Measurements from ENCODE around the gene KLRD1.
"Not testable (repeated sequence)": the region's sequence is repeated elsewhere in the genome, so short reads cannot be mapped to it uniquely, and the experiment has no call there.

Gene KLRD1

DNA sequence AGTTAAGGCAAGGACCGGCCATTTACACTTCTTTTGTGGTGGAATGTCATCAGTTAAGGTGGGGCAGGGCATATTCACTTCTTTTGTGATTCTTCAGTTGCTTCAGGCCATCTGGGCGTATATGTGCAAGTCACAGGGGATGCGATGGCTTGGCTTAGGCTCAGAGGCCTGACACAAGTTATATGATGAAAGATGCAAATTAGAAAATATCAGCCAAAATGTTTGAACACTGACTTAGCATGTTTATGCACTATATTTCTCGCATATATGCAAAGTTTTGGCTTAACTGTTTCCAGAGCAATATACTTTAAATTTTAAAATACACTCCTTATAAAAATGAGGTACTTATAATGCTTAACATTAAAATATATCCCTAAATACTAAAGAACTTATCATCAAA lies 30.8 kb downstream of the KLRD1 start:
- not testable (repeated sequence) for DNase-seq (ENCODE audit: low read depth in 3 of 3)

DNA sequence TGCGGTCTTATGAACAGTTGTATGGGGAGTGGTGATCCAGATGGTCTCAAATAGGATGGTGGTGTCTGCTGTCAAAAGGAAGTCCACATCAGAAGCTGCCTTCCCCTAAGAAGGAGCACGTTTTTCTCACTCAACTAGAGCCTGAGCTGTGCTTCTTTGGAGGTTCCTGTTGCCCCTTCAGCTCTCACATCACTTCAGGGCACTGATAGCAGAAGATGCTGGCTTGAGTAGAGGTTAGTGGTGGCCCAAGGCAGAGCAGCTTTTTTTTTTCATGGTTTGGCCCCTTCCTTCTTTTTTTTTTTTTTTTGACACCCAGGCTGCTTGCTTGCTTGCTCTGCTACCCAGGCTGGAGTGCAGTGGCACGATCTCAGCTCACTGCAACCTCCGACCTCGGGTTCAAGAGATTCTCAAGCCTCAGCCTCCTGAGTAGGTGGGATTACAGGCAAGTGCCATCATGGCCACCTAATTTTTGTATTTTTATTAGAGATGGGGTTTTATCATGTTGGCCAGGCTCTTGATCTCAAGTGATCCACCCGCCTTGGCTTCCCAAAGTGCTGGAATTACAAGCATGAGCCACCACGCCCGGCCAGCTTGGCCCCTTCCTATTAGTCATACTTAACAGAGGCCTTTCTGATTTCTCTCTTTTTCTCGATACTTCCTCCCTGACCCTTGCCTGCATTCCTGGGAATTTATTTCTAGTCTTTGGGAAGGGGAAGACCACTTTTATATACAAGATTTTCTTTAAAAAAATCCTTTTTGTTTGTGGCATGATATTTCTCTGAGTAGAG lies 31.6 kb downstream of the KLRD1 start:
- DNase-seq (ENCODE audit: low read depth in 3 of 3) = no peak

DNA sequence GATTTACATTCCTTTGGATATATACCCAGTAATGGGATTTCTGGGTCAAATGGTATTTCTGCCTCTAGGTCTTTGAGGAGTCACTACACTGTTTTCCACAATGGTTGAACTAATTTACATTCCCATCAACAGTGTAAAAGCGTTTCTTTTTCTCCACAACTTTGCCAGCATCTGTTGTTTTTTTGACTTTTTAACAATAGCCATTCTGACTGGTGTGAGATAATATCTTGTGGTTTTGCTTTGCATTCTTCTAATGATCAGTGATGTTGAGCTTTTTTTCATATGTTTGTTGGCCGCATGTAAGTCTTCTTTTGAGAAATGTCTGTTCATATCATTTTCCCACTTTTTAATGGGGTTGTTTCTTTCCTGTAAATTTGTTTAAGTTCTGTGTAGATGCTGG lies 33.3 kb downstream of the KLRD1 start:
- not testable (repeated sequence) for DNase-seq (ENCODE audit: low read depth in 3 of 3)

DNA sequence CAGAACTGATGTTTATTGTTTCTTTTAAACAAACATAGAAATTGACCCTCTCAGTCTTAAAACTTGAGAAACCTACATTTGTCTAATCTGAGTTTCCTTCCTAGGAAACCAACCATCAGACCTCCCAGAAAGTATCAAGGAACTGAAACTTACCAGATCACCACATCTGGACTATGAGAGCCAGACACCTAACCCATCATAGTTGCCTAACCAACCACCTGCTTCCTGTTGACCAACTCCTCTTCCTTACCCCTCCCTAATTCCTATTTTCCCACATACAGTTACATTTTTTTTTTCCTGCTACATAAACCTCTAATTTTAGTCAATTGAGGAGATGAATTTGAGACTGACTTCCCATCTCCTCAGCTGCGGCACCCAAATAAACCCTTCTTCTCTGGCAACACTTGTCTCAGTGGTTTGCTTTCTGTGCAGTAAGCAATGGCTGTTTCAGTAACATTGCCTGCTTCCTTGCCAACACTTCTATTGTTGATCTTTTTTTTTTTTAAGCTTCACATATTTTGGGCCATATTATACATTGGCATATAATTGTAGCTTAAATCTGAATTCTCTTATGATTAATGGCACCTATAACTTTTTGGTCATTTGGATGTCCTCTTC lies 34.3 kb downstream of the KLRD1 start:
- no peak for DNase-seq (ENCODE audit: low read depth in 3 of 3)

DNA sequence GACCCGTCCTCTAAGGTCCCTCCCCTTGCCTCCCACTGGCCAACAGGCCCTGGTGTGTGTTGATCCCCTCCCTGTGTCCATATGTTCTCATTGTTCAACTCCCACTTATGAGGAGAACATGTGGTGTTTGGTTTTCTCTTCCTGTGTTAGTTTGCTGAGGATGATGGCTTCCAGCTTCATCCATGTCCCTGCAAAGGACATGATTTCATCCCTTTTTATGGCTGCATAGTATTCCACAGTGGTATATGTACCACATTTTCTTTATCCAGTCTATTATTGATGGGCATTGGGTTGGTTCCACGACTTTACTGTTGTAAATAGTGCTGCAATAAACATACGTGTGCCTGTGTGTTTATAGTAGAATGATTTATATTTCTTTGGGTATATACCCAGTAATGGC lies 43.8 kb downstream of the KLRD1 start:
- not testable (repeated sequence) for DNase-seq (ENCODE audit: low read depth in 3 of 3)

DNA sequence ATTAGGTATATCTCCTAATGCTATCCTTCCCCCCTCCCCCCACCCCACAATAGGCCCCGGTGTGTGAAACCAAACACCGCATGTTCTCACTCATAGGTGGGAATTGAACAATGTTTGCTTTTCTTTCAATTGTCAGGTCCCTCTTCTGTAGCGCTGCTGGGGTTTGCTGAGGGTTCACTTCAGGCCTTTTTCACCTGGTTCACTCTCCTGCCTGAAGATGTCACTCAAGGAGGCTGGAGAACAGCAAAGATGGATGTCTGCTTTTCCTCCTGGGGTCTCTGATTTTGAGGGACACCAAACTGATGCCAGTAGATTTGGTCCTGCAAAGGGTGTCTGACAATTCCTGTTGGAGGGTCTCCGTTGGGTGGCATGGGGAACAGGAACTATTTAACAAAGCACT lies 46.4 kb downstream of the KLRD1 start:
- no peak for DNase-seq (ENCODE audit: low read depth in 3 of 3)

DNA sequence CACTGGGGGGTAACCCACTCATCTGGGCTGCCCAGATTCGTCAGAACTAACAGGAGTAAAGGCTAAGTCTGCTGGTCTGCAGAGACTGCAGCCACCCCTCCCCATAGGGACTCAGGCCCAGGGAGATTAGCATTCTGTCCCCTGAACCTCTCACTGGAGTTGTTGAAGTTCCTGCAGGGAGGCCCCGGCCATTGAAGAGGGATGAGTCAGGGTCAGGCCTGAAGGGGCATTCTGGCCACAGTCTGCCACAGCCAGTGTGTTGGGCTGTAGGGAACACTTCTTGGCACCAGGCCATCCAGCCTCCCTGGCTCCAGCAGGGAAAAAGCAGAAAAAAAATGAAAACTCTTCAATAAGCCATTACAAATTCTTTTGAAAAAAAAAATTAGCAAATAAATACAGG lies 46.8 kb downstream of the KLRD1 start:
- DNase-seq (ENCODE audit: low read depth in 3 of 3) = no peak

DNA sequence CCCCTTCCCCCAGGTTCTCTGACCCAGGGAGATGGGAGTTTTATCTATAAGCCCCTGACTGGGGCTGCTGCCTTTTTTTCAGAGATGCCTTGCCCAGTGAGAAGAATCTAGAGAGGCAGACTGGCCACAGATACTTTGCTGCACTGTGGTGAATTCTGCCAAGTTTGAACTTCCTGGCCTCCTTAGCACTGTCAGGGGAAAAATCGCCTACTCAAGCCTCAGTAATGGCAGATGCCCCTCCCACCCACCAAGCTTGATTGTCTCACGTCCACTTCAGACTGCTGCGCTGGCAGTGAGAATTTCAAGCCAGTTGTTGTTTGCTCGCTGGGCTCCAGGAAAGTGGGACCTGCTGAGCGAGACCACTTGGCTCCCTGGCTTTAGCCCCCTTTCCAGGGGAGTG lies 50.5 kb downstream of the KLRD1 start:
- DNase-seq (ENCODE audit: low read depth in 3 of 3) = no peak

DNA sequence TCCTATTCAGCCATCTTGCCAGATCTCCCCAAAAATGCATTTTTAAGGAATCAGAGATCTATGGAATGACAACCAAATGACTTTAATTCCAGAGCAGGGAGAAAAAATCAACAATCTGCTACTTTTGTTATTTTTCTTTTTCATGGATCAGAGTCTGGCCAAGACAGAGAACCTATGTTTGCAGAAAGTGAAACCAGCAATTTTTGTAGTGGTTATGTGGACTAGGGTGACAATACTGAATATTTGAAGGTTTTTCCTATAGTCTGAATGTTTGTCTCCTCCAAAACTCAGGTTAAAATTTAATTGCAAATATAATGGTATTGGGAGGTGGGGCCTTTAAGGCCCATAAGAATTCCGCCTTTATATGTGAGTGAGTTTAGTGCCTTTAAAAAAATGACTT lies 51.3 kb downstream of the KLRD1 start:
- no peak for DNase-seq (ENCODE audit: low read depth in 3 of 3)

DNA sequence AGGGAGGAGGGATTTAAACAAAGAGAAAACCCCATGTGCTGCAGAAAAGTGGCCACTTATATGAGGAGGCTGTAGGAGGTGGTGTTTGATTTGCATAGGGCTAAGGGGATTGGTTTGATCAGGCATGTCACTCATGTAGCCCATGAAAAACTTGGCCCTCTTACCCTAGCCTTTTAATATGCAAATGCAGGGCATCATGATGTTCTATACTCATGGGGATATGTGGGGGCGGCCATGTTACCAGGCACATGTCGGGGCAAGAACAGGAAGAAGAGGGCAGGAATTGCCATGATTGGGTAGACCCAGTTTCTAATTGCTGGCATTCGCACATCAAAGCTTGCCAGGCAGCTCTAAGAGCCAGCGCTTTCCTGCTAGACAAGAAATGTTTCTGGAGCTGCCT lies 53.4 kb downstream of the KLRD1 start:
- DNase-seq (ENCODE audit: low read depth in 3 of 3) = no peak

DNA sequence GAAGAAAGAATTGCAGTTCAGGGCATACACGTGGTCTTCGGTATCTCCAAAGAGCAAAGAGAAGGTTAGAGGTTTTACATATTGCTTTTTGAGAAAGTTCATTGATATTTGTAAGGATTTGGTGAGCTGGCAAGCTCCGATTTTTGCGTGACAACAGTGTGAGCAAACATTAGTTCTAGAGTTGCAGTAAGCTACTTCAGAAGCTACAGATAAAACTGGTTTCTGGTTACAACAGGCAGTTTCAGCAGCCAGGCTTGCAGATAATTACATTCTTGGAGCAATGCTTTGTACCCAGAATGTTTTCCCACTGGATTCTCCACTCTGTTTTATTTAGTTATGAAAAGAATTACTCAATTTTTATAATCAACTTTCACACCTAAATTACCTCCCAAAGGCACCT lies 54.0 kb downstream of the KLRD1 start:
- no peak for DNase-seq (ENCODE audit: low read depth in 3 of 3)

DNA sequence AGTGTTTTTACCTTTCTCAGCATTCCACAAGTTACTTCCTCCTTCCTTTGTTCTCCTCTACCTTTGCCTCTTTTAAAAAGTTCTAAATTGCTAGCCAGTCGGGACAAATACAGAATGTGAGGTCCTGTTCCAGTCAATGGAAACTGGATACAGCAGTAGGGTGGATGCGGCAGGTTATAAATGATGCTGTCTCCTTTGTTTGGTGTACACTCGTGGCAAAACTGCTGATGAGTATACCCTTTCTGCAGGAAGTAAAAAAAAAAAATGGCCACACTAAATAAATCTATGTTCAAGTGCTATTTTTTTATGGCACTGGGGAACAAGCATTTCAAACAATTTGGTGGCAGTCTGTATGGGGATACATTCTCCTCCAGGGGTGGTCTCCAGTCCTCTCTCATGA lies 54.7 kb downstream of the KLRD1 start:
- no peak for DNase-seq (ENCODE audit: low read depth in 3 of 3)

DNA sequence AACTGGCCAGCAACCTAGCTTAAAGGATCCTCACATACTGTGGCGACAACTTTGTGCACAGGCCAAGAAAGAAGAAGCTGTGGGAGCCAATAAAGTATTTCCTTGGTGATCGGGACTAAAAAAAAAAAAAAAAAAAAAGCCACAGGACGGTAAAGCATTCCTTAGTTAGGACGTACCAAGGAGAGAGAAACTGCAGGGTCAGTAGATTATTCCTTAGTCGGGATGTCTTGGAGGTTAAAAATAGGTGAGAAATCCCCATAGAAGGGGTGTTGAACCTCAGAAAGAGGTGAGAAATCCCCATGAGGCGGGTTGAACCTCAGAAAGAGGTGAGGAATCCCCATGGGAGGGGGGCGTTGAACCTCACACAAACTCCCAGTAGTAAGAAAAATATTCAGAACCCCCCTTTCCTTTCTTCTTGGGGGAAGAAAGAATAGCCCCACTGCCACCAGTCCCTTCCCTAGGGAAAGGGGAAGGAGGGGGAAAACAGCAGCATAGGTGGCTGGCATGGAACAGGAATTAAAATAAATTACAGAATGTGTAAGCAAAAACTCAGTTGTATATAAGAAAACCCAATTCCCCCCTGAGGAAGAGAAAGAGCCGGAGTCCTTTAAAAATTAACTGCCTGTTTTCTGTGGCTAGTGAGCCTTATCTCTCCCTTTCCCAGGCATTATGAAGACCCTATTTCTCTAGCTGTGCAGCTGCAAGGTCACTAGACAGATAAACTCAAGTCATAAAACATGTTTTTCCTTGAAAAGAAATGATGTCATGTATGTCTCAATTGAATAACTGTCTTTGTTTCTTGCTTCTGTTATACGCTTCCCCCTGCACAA lies 55.4 kb downstream of the KLRD1 start:
- no peak for DNase-seq (ENCODE audit: low read depth in 3 of 3)

DNA sequence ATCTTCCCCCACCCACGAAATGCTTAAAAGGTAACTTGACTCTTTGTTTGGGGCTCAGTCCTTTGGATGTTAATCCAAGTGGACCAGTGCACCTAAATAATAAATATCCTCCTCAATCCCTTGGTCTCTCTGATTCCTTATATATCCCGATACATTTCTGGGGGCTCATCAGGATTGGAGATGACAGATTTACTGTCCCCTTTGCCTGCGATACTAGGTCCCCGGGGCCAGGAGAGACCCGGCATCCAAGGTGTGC lies 55.9 kb downstream of the KLRD1 start:
- DNase-seq (ENCODE audit: low read depth in 3 of 3) = no peak

DNA sequence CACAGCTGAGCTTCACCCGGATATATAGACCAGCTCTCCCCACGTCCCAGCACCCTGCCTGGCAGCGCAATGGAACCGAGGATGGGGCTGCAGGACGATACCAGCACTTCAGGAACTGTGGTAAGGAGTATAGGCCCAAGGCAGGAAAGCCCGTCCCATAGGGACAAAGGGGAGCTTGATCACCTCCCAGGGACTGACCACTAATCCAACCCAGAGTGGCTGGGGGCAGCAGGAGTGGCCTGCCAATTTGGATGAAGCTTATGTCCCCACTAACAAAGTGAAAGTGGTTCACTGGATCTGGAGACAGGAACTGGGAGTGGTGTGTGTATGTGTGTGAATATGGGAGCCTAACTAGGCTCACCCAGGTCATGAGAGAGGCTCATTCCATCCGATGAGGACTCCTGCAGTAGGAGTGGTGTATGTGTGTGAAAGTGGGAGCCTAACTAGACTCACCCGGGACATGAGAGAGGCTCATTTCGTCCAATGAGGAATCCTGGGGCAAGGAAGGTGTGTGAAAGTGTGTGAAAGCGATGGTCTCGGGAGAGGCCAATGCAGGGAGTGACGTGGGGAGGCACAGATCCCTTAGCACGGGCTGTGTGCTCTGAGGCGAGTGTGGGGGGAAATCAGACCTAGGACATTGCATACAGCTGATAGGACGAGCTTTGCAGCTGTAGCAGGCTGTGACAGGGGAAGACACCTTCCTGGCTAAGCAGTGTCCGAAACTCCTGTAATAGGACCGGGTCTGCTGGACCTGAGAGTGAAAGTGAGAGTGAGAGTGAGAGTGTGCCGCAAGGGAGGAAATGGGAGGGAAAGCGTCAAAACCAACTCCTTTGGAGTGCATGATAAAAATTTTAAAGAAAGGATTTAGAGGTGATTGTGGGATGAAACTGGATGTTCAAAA lies 56.5 kb downstream of the KLRD1 start:
- DNase-seq (ENCODE audit: low read depth in 3 of 3) = no peak

DNA sequence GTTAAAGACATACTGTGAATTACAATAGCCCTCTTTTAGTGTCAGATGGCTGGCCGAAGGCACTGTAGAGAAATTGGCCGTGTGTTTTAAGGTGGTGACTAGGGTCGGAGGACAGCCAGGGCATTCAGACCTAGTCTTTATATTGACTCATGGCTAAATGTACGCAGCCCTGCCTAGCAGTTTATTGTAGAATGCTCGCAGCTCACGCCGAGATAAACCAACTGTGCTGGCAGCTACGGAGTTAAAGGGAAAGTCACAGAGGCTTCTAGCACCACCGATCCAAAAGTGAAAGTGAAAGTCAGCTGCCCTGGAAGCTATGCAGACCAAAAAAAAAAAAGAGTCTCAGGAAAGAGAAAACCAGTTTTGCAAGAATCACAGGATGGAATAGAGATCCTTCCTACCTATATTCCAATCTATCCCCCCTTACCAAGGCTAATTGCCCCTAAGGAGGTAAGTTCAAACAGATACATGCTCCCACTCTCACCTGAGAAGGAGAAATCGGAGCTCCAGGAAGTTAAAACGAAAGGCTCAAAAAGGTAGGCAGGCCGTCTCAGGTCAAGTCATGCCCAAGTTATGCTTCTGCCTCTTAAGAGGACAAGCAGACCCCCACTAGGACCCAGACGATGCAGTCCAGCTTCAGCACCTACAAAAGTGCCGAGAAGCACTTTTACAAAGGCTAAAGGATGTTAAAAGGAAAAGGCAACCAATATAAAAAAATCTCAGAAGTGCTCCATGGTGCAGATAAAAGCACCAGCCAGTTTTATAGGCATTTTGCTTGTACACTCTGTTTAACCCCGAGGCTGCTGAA lies 57.3 kb downstream of the KLRD1 start:
- peak; percentile 18 to 40 (median 38) for DNase-seq (ENCODE audit: low read depth in 3 of 3)

DNA sequence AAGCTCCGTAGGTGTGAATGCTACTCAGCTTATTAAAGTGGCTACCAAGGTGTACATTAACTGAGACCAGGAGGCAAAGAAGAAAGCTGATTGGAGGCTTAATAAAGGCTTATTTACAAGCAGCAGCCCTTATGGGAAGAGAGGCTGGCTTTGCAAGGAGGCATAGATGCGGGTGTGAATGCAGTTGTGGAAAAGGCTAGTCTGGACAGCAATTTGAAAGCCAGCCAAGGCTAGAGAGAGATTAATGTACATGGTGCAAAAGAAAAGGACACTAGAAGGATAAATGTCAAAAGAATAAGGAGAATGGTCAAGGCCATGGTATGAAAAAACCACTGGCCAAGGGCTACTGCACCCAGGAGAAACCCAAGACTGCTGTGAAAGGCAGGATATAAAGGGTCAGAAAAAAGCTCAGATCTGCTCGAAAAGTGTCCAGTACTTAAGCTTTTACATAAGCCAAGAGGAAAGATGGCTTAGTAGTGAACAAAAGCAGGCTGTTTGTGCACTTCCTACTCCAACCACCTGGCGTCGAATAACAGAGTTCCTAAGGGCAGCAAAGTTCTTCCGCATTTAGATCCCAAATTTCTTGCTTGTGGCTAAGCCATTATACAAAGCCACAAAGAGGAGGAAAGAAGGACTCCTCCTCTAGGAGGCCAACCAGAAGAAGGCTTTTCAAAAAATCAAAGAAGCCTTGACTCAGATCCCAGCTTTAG lies 58.2 kb downstream of the KLRD1 start:
- DNase-seq (ENCODE audit: low read depth in 3 of 3) = no peak

DNA sequence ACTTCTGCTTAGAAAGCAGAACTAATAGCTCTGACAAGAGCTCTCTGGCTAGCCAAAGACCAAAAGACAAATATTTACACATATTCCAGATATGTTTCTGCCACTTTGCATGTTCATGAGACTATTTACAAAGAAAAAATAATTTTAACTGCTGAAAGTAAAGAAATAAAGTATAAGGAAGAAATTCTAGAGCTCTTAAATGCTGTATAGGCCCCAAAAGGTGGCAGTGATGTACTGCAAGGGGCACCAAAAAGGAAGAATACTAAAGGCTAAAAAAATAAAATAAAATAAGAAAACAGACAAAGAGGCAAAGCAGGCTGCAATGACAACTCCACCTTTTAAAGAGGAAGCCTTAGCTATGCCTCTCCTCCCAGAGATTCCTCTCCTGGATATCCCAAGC lies 59.2 kb downstream of the KLRD1 start:
- no peak for DNase-seq (ENCODE audit: low read depth in 3 of 3)

DNA sequence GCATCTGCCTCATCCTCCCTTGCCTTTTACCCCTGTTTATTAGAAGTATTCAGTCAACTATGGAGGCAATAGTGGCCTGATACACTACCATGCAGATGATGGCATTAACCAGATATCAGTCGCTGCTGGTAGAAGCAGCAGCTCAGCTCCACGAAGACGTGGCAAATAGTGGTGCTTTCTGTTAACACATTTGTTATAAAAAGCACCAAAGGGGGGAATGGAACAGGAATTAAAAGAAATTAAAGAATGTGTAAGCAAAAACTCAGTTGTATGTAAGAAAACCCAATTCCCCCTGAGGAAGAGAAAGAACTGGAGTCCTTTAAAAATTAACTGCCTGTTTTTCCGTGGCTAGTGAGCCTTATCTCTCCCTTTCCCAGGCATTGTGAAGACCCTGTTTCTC lies 60.0 kb downstream of the KLRD1 start:
- not testable (repeated sequence) for DNase-seq (ENCODE audit: low read depth in 3 of 3)

Measured in stimulated activated CD4-positive, alpha-beta T cell treated with anti-CD3 and anti-CD28 coated beads, TNF-alpha, amount 100 ng/mL, for 4 hours (primary cell).